Spleen (tissue), 11 donors: ENCODE data around the gene NFAT5. TPM values are rescaled to one million over a fixed set of nuclear protein-coding genes. Genes with fewer than 3 reads are reported as not detected.

ENCODE experiments used
- DNase-seq: peaks from one replicate; pipeline ENCODE4 v3.0.0-alpha.2; 2020
- H3K27ac ChIP-seq, 8 donors: fragments of 200-600 bp; sonication (generic) in 7 of 8; 1 replicate in 4 of 8; 2 replicates in 4 of 8; pipeline versions ENCODE4 v1.5.0 to v1.8.0; 2016 to 2021; ENCODE audit warnings: inconsistent platforms in 4 of 8, mild to moderate bottlenecking in 4 of 8, moderate library complexity in 1 of 8
- H3K27me3 ChIP-seq, 7 donors: fragments of 200-600 bp; sonication (generic) in 6 of 7; replicated peaks in 1 of 7; 1 replicate in 4 of 7; 2 replicates in 3 of 7; pipeline versions ENCODE4 v1.5.0 to v1.8.0; 2016 to 2021; ENCODE audit warnings: inconsistent platforms in 3 of 7, mild to moderate bottlenecking in 1 of 7
- H3K36me3 ChIP-seq, 6 donors: fragments of 200-600 bp; sonication (generic) in 5 of 6; 1 replicate in 4 of 6; 2 replicates in 2 of 6; pipeline versions ENCODE4 v1.5.0 to v1.8.0; 2016 to 2021; ENCODE audit warnings: inconsistent platforms in 2 of 6
- H3K4me1 ChIP-seq, 6 donors: fragments of 200-600 bp; sonication (generic) in 5 of 6; 1 replicate in 3 of 6; 2 replicates in 3 of 6; pipeline versions ENCODE4 v1.5.0 to v1.8.0; 2016 to 2021; ENCODE audit warnings: inconsistent platforms in 3 of 6
- H3K4me3 ChIP-seq, 8 donors: fragments of 200-600 bp; sonication (generic) in 7 of 8; 1 replicate in 4 of 8; 2 replicates in 4 of 8; pipeline versions ENCODE4 v1.5.0 to v1.8.0; 2016 to 2021; ENCODE audit warnings: inconsistent platforms in 4 of 8, mild to moderate bottlenecking in 4 of 8, moderate library complexity in 2 of 8
- H3K9me3 ChIP-seq, 8 donors: fragments of 200-600 bp; sonication (generic) in 7 of 8; 1 replicate in 4 of 8; 2 replicates in 4 of 8; pipeline versions ENCODE4 v1.5.0 to v1.8.0; 2016 to 2021; ENCODE audit warnings: inconsistent platforms in 4 of 8
- CTCF ChIP-seq, 11 experiments: fragments of 200-600 bp in 7 of 11; fragments of 450-650 bp in 4 of 11; sonication (generic) in 4 of 11; IDR thresholded peaks in 8 of 11; conservative IDR thresholded peaks in 3 of 11; 1 replicate in 7 of 11; 2 replicates in 4 of 11; pipeline versions ENCODE4 v1.4.0 to v1.8.0; 2016 to 2021; ENCODE audit warnings: antibody characterized with exemption in 11 of 11, inconsistent platforms in 4 of 11, mild to moderate bottlenecking in 1 of 11
- POLR2A ChIP-seq, 3 donors: fragments of 450-650 bp; IDR thresholded peaks; one replicate each; pipeline ENCODE4 v1.5.1; 2017; ENCODE audit warnings: antibody characterized with exemption in 3 of 3, mild to moderate bottlenecking in 1 of 3
- POLR2AphosphoS5 ChIP-seq, 3 donors: sonication (generic); formaldehyde crosslinking; IDR thresholded peaks; one replicate each; pipeline ENCODE4 v1.5.1; 2017; ENCODE audit warnings: antibody characterized with exemption in 3 of 3
- WGBS, 5 donors: extraction: QIAGEN DNeasy Blood & Tissue Kit in 3 of 5; methylation state at CpG; one replicate each; pipeline versions ENCODE4 v1.1.5 to v1.1.7; 2013 to 2018; 5-methylcytosine and 5-hydroxymethylcytosine counted together
- intact Hi-C: fragments of 100-400 bp; cut with DNase I; formaldehyde crosslinking; loops from one replicate; pipeline ENCODE4 v1.15.0; 2023; ENCODE audit warnings: low total_unique reads
- polyA plus RNA-seq, 3 donors: library from polyadenylated mRNA; stranded (reverse); fragments of 200-250 nt; gene quantifications; one replicate each; pipeline ENCODE4 v1.2.1, GENCODE V29; 2013
- total RNA-seq, 7 donors: library from RNA; depleted of rRNA in 3 of 7; stranded (reverse); fragments of >200 nt in 3 of 7; fragmentation: NEBNext Ultra II Directional in 4 of 7; extraction: Animal tissue kit (Norgen Biotek cat#: 25700) in 4 of 7; gene quantifications; one replicate each; pipeline versions ENCODE4 v1.1.0 to v1.2.1, GENCODE V29; 2016 to 2021
- donor health status: healthy with polysubstance abuse.
- donor health status: DM: no; HTN: no; CAD: no; lungs with moderate emphysema.
- donor health status: DM: no; HTN: no; CAD: no.
- donor health status: Bipolar disorder and iron deficiency.
- donor health status: healthy.
- donor health status: DM: no; HTN: no; CAD: no.
- donor health status: DM: yes; HTN: yes; CAD: no.

Gene NFAT5
- total and polyA plus RNA-seq, 10 donors = 0.79 to 96.8 (median 54.5) TPM

DNA sequence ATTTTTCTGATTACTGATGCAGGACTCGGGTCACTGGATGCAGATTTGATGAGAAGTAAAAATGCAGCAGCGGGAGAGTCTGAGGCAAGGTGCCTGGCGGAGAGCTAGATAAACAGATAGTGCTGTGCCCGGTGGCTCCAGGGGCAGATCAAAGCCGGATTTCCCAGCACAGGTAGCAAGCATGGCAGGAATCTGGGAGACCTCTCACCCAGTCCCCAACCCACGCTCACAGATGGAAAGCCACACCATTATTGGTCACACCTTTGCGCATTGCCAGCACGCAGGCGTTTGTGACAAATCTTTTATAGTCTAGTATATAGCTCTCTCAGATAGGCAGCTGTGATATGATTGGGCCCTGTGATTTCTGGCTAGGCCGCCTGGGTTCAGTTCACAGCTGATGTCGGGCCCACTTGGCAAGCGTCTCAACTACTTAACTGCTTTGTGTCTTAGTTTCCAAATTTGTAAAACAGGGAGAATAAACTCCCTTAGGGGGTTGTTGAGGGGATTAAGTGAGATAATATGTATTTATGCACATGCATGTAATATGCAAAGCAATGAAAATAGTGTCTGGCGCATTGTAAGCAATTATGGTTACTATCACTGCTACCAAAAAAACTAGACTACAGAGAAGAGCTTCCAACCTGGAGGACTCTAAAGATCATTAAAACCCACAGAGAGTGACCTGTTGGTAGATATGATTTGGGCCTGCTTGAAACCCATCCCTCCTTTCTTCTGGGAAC, 42.0 kb upstream of the NFAT5 start:
- WGBS, 5 donors = 93 to 97% (median 96%) methylated on average over 13 of the region's 13 CpGs
- intact Hi-C loops = no loop called here
- H3K9me3 ChIP-seq = peaks cover 0 to 3% (median 0%) of the 10 kb centered on the region in 8 donors
- no peak overlapping the region for H3K27ac ChIP-seq
- TF ChIP-seq CTCF (IDR thresholded peaks at IDR 0.05 in 8 of 11, conservative IDR thresholded peaks at IDR 0.05 in 3 of 11) (no peak), POLR2A (IDR thresholded peaks at IDR 0.05) (no peak), POLR2AphosphoS5 (IDR thresholded peaks at IDR 0.05) (no peak)
- DNase-seq = no peak
- H3K4me3 ChIP-seq = no peak overlapping the region
- H3K4me1 ChIP-seq = no peaks in the 10 kb centered on the region
- no peaks in the 10 kb centered on the region for H3K36me3 ChIP-seq
- H3K27me3 ChIP-seq = no peaks in the 10 kb centered on the region

- WGBS, 5 donors = 83 to 93% (median 90%) methylated on average over 11 of the region's 11 CpGs
- Histone ChIP-seq H3K4me1 (peaks cover 0 to 16% (median 8%) of the 10 kb centered on the region in 6 donors), H3K27me3 (no peaks in the 10 kb centered on the region), H3K36me3 (no peaks in the 10 kb centered on the region), H3K4me3 (no peak overlapping the region), H3K9me3 (peaks cover 0 to 3% (median 0%) of the 10 kb centered on the region in 8 donors), H3K27ac (no peak overlapping the region)
- DNase-seq = no peak
- intact Hi-C loops = no loop called here
- TF ChIP-seq POLR2A (IDR thresholded peaks at IDR 0.05) = no peak
- TF ChIP-seq POLR2AphosphoS5 (IDR thresholded peaks at IDR 0.05) = no peak
- TF ChIP-seq CTCF (IDR thresholded peaks at IDR 0.05 in 8 of 11, conservative IDR thresholded peaks at IDR 0.05 in 3 of 11) = no peak
Observed at GRCh38 chr16:69526831-69527655, 38.7 kb upstream of the NFAT5 start.

- no peak for DNase-seq
- no peak overlapping the region for H3K27ac ChIP-seq
- WGBS, 5 donors = 79 to 97% (median 86%) methylated on average over 1 of the region's 1 CpG
- peaks cover 0 to 31% (median 15%) of the 10 kb centered on the region in 6 donors for H3K4me1 ChIP-seq
- intact Hi-C loops = no loop called here
- TF ChIP-seq POLR2A (IDR thresholded peaks at IDR 0.05) (no peak), POLR2AphosphoS5 (IDR thresholded peaks at IDR 0.05) (no peak), CTCF (IDR thresholded peaks at IDR 0.05 in 8 of 11, conservative IDR thresholded peaks at IDR 0.05 in 3 of 11) (no peak)
- H3K4me3 ChIP-seq = no peak overlapping the region
- no peaks in the 10 kb centered on the region for H3K36me3 ChIP-seq
- no peaks in the 10 kb centered on the region for H3K9me3 ChIP-seq
- H3K27me3 ChIP-seq = peaks cover 0 to 6% (median 0%) of the 10 kb centered on the region in 7 donors
Observed at GRCh38 chr16:69531988-69532387, 33.8 kb upstream of the NFAT5 start.
